ENCODE results near the gene NDUFS1.
"Not testable (repeated sequence)": the region's sequence is repeated elsewhere in the genome, so short reads cannot be mapped to it uniquely, and the experiment has no call there.

Gene NDUFS1

DNA sequence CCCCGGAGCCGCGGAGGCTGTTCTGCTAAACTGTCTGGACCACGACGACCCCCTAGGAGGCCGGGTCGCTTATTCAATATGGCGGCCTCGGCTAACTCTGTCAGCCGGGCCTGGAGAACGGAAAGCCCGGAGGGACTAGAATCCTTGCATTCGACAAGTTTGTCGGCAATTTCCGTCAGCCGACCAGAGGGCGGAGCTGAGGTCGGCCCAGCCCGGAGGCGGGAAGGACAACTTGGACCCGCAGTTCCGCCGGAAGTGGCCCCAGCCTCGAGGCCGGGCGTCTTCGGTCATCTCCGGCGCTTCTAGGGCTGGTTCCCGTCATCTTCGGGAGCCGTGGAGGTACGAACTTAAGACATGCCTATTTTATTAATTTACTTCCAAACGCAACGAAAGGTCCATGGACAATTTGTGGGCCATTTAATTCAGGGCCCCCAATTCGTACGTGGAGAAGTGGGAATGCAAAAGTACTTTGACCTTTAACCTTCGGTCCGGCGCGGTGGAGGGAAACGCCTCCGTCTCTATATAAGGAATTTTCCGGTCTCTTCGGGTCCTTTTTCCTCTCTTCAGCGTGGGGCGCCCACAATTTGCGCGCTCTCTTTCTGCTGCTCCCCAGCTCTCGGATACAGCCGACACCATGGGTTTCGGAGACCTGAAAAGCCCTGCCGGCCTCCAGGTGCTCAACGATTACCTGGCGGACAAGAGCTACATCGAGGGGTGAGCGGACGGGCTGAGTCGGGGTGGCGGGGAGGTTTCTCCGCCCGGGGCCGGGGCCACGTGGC is at the start of gene NDUFS1, which contains the start of gene EEF1B2:
NDUFS1 (minus strand) TSS at position 99 of the 779 bp plus-strand sequence. CDS start 5,766 bp downstream, outside the sequence.
EEF1B2 (plus strand) TSS at position 550 of the 779 bp plus-strand sequence; CDS start at position 635, 85 bp downstream.
- DNase-seq = peak; percentile 71 to 85

DNA sequence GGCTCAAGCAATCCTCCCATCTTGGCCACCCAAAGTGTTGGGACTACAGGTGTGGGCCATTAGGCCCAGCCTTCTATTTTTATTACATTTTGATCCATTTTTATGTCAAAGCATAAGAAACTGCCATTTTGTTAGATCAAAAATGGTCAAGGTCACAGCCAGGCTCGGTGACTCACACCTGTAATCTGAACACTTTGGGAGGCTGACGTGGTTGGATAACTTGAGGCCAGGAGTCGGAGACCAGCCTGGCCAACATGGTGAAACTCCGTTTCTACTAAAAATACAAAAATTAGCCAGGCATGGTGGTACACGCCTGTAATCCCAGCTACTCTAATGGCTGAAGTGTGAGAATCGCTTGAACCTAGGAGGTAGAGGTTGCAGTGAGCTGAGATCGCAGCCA is 49.7 kb upstream of the NDUFS1 start:
- no peak for DNase-seq

- DNase-seq = not testable (repeated sequence)
These were observed 48.1 kb upstream of the NDUFS1 start for GRCh38 chr2:206207316-206207715.

DNA sequence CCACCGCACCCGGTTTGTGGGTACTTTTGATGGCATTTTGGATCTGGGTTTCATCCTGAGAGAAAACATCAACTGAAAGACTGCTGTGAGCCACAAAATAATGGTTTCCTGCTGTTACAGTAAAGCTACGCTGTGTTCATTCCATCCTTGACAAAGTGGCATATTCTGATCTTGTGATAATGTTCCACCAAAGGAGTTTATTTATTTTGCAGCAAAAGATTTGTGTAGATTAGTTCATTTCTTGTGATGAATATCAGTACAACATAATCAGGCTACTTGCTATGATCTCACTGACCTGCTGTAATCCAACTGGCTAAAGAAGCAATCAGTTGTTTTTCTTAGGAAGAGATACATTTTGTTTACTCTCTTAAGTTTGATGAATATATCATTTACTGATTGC is 45.5 kb upstream of the NDUFS1 start:
- DNase-seq = no peak

DNA sequence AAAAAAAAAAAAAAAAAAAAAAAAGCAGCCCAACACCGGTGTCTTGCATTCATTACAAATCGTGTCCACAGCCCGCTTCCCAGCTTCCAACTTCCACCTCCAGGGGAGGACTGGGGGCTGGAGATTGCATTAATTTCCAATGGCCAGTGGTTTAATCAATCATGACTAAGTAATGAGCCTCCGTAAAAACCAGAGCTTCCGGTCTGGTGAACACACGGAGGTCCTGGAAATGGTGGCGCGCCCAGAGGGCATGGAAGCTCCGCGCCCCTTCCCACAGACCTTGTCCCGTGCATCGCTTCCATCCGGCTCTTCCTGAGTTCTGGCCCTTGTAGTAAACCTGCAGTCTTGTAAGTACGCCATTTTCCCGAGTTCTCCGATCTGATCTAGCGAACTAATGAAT is 44.1 kb upstream of the NDUFS1 start:
- DNase-seq = no peak

DNA sequence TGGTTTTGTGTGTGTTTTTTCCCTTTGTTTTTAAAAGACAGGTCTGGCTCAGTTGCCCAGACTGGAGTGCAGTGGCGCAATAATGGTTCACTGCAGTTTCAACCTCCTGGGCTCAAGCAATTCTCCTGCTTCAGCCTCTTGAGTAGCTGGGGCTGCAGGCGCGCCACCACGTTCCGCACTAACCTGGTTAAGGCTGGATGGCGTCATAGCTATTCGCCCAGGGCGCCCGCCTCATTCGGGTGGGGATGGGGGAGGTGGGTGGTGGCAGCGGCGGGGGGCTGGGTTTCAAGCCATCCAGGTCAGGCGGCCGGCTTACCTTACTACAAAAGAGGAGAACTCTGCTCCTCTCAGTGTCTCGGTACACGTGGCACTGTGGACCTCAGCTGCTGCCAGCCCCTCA is 43.2 kb upstream of the NDUFS1 start:
- no peak for DNase-seq

- no peak for DNase-seq
These were observed 42.0 kb upstream of the NDUFS1 start for GRCh38 chr2:206201075-206201848.

GRCh38 chr2:206198677-206199076 is 39.4 kb upstream of the NDUFS1 start:
- no peak for DNase-seq

- DNase-seq = no peak
These were observed 34.6 kb upstream of the NDUFS1 start for GRCh38 chr2:206193671-206194357.

- no peak for DNase-seq
These were observed 32.9 kb upstream of the NDUFS1 start for GRCh38 chr2:206192157-206192556.

- no peak for DNase-seq
These were observed 31.4 kb upstream of the NDUFS1 start for GRCh38 chr2:206190689-206191088.

GRCh38 chr2:206190111-206190510 is 30.9 kb upstream of the NDUFS1 start:
- no peak for DNase-seq

GRCh38 chr2:206189691-206190090 is 30.4 kb upstream of the NDUFS1 start:
- DNase-seq = no peak

DNA sequence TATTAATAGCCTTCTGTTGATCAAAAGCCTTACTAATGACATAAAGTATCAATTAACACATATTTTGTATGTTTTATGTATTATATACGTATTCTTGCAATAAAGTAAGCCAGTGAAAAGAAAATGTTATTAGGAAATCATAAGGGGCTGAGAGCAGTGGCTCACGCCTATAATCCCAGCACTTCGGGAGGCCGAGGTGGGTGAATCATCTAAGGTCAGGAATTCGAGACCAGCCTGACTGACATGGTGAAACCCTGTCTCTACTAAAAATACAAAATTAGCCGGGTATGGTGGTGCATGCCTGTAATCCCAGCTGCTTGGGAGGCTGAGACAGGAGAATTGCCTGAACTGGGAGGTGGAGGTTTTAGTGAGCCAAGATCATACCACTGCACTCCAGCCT is 22.3 kb upstream of the NDUFS1 start:
- DNase-seq = not testable (repeated sequence)

GRCh38 chr2:206176901-206177300 is 17.7 kb upstream of the NDUFS1 start:
- no peak for DNase-seq

- no peak for DNase-seq
These were observed 16.9 kb upstream of the NDUFS1 start for GRCh38 chr2:206176121-206176520.

DNA sequence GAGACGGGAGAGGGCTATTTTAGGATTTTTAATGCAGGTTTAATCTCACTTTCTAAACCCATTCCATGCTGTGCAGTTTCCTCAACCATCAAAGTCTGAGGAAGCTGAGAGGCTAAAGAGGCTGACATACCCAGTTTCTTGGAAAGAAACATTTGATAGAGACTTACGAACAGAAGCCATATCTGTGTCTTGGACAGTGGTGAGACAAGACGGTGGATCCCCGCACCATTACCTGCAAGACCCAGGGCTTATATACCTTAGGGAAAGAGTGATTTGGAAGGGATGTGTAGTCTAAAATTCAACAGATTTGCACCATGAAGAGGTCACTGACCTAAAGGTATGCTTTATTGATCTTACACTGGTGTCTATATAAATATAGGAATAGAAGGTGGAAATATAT is 13.9 kb upstream of the NDUFS1 start:
- DNase-seq = no peak

GRCh38 chr2:206171624-206172397 is 12.6 kb upstream of the NDUFS1 start:
- not testable (repeated sequence) for DNase-seq

GRCh38 chr2:206168230-206168629 is 9.0 kb upstream of the NDUFS1 start:
- not testable (repeated sequence) for DNase-seq

- peak; percentile 4 for DNase-seq
These were observed 5.1 kb upstream of the NDUFS1 start for GRCh38 chr2:206164261-206164862.

DNA sequence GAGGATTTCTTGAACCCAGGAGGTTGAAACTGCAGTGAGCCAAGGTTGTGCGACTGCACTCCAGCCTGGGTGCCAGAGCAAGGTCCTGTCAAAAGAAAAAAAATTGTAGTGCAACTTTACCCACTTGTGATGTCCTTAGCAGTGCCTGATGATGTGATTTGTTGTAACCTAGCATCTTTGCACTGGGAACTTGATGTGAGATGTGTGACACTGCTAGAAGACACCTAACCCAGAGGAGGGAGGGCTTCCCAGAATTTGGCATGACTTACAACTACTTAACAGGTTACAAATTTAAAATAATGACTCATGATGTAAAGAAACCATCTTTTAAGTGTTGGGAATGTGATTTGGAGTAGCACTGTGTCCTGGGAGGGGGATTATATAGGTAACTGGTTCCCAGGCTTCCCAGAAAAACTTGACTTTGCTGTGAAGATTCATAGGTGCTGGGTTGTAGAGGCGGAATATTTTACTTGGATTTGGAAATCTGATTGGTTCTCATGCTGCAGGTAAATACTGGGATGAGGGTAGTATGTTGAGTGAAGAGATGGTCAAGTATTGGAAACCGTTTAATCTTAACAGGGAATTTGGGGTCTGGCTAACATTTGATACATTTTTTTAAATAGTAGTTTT is 4.1 kb upstream of the NDUFS1 start:
- DNase-seq = no peak

DNA sequence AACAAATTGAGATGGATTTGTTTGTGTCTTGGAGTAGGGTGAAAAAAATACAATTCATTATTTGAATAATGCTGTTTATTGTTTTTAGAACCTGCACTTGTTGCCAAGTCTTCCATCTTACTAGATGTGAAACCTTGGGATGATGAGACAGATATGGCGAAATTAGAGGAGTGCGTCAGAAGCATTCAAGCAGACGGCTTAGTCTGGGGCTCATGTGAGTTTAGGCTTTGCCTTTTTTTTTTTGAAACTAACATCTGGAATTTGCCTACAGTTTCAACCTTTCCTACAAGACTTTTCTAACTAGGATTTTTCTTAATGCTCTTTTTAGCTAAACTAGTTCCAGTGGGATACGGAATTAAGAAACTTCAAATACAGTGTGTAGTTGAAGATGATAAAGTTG is 3.2 kb upstream of the NDUFS1 start:
- DNase-seq = not testable (repeated sequence)

Data from Kasumi-1 (cell line).